ENCODE data around the gene BLM. TPM values are rescaled to one million over a fixed set of nuclear protein-coding genes. Genes with fewer than 3 reads are reported as not detected.

BLM gene
- total RNA-seq, 3 donors from 2014 or later = 0.33 to 7.4 (median 2.2) TPM

DNA sequence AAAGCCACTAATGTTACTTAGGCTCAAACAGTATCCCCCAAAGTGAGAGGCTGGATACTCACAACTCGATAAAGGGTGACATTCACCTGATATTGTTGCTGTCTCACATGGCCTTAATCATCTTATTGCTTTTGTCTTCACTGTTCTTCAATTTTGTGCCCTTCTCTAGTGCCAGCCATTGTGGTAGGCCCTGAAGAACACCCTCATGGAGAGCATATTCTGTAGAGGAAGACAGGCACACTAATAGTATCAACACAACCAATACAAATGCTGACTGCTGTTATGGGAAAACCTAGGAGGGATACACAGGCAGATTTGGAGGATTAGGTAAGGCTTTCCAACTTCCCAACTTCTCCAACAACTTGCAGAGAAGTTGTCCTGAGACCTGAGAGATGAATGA, 4.1 kb upstream of the BLM start:
- H3K27me3 ChIP-seq = no peaks in the 10 kb centered on the region
- peaks cover 0 to 7% of the 10 kb centered on the region in 2 donors for H3K4me1 ChIP-seq
- no peak for DNase-seq (ENCODE audit: low spot score in 2 of 2)
- no peak overlapping the region for H3K27ac ChIP-seq
- intact Hi-C loops (cut with DNase I; ENCODE audit: low total_unique reads) = no loop called here
- TF ChIP-seq, protein P1, sequence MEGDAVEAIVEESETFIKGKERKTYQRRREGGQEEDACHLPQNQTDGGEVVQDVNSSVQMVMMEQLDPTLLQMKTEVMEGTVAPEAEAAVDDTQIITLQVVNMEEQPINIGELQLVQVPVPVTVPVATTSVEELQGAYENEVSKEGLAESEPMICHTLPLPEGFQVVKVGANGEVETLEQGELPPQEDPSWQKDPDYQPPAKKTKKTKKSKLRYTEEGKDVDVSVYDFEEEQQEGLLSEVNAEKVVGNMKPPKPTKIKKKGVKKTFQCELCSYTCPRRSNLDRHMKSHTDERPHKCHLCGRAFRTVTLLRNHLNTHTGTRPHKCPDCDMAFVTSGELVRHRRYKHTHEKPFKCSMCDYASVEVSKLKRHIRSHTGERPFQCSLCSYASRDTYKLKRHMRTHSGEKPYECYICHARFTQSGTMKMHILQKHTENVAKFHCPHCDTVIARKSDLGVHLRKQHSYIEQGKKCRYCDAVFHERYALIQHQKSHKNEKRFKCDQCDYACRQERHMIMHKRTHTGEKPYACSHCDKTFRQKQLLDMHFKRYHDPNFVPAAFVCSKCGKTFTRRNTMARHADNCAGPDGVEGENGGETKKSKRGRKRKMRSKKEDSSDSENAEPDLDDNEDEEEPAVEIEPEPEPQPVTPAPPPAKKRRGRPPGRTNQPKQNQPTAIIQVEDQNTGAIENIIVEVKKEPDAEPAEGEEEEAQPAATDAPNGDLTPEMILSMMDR (IDR thresholded peaks at IDR 0.05) = no peak
- TF ChIP-seq POLR2AphosphoS5 (IDR thresholded peaks at IDR 0.05) = no peak
- TF ChIP-seq POLR2A (IDR thresholded peaks at IDR 0.05) = no peak
- H3K4me3 ChIP-seq = no peak overlapping the region
- H3K36me3 ChIP-seq = no peaks in the 10 kb centered on the region
- H3K9me3 ChIP-seq = no peaks in the 10 kb centered on the region

DNA sequence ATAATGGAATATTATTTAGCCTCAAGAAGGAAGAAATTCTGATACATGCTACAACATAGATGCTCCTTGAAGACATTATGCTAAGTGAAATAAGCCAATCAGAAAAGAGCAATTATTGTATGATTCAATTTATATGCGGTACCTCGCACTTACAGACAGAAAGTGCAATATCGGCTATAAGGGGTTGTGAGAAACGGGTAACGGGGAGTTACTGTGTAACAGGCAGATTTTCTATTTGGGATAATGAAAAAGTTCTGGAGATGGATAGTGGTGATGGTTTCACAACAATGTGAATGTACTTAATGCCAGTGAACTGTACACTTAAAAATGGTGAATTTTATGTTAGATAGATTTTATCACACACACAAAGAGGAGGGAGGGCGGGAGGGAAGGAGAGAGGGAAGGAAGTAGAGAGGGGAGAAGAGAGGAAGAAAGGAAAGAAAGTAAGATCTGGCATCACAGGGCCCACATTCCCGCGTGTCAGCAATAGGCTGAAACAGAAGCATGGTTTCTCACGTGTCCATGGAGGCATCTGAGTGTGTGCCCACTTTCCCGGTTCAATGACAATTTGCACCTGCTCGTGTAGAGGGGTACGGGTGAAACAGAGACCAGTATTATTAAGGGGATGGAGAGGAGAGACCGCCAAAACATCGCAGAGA, 700 bp upstream of the BLM start:
- no peak for DNase-seq (ENCODE audit: low spot score in 2 of 2)
- H3K36me3 ChIP-seq = no peaks in the 10 kb centered on the region
- intact Hi-C loops (cut with DNase I; ENCODE audit: low total_unique reads) = loop anchor here (2.0 kb wide), 1 partner anchor 220 kb away; no protein-coding TSS in a partner anchor
- TF ChIP-seq POLR2AphosphoS5 (IDR thresholded peaks at IDR 0.05) (no peak), POLR2A (IDR thresholded peaks at IDR 0.05) (no peak)
- TF ChIP-seq, protein P1 (IDR thresholded peaks at IDR 0.05) = no peak
- H3K4me3 ChIP-seq = peak overlapping the region; percentile 53 to 80 (median 71)
- no peaks in the 10 kb centered on the region for H3K27me3 ChIP-seq
- peaks cover 0 to 9% of the 10 kb centered on the region in 2 donors for H3K4me1 ChIP-seq
- H3K9me3 ChIP-seq = no peaks in the 10 kb centered on the region
- H3K27ac ChIP-seq = peak overlapping the region; percentile 82 to 96

GRCh38 chr15:90718232-90718631, 1.1 kb downstream of the BLM start:
- H3K27ac ChIP-seq = no peak overlapping the region
- H3K9me3 ChIP-seq = no peaks in the 10 kb centered on the region
- H3K27me3 ChIP-seq = no peaks in the 10 kb centered on the region
- TF ChIP-seq POLR2AphosphoS5 (IDR thresholded peaks at IDR 0.05) (no peak), POLR2A (IDR thresholded peaks at IDR 0.05) (no peak)
- TF ChIP-seq, protein P1 (IDR thresholded peaks at IDR 0.05) = no peak
- intact Hi-C loops (cut with DNase I; ENCODE audit: low total_unique reads) = no loop called here
- H3K36me3 ChIP-seq = no peaks in the 10 kb centered on the region
- peaks cover 0 to 9% of the 10 kb centered on the region in 2 donors for H3K4me1 ChIP-seq
- DNase-seq (ENCODE audit: low spot score in 2 of 2) = no peak
- no peak overlapping the region for H3K4me3 ChIP-seq

- DNase-seq (ENCODE audit: low spot score in 2 of 2) = no peak
- no peaks in the 10 kb centered on the region for H3K9me3 ChIP-seq
- no peak overlapping the region for H3K4me3 ChIP-seq
- no peak overlapping the region for H3K27ac ChIP-seq
- TF ChIP-seq POLR2AphosphoS5 (IDR thresholded peaks at IDR 0.05) = no peak
- TF ChIP-seq POLR2A (IDR thresholded peaks at IDR 0.05) = no peak
- TF ChIP-seq, protein P1 (IDR thresholded peaks at IDR 0.05) = no peak
- H3K36me3 ChIP-seq = no peaks in the 10 kb centered on the region
- intact Hi-C loops (cut with DNase I; ENCODE audit: low total_unique reads) = no loop called here
- H3K27me3 ChIP-seq = no peaks in the 10 kb centered on the region
- H3K4me1 ChIP-seq = peaks cover 0 to 9% of the 10 kb centered on the region in 2 donors
Observed at GRCh38 chr15:90720131-90720530, 3.0 kb downstream of the BLM start.

DNA sequence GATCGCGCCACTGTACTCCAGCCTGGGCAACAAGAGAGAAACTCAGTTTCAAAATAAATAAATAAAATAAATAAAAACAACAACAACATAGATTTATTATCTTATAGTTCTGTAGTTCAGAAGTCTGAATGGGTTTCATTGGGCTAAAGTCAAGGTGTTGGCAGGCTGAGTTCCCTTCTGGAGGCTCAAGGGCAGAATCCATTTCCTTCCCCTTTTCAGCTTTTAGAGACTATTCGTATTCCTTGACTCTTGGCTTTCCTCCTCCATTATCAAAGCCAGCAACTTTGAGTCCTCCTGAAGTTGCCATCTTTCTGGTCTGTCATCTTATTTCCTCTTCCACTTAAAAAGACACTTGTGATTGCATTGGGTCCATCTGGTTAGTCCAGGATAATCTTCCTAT, 12.1 kb downstream of the BLM start:
- intact Hi-C loops (cut with DNase I; ENCODE audit: low total_unique reads) = no loop called here
- Histone ChIP-seq H3K9me3 (no peaks in the 10 kb centered on the region), H3K4me3 (no peak overlapping the region), H3K4me1 (no peaks in the 10 kb centered on the region), H3K27me3 (no peaks in the 10 kb centered on the region), H3K36me3 (no peaks in the 10 kb centered on the region), H3K27ac (no peak overlapping the region)
- TF ChIP-seq, protein P1 (IDR thresholded peaks at IDR 0.05) = no peak
- TF ChIP-seq POLR2A (IDR thresholded peaks at IDR 0.05) = no peak
- no peak for TF ChIP-seq POLR2AphosphoS5 (IDR thresholded peaks at IDR 0.05)
- DNase-seq (ENCODE audit: low spot score in 2 of 2) = no peak

Measured in breast epithelium (tissue), 4 donors.